GM12878 (cell line): ENCODE results near the gene KCNQ1.

ENCODE experiments used
- CBFB ChIP-seq: IDR thresholded peaks from 2 replicates; pipeline ENCODE4 v1.6.1; 2016; ENCODE audit warnings: antibody characterized with exemption, low read depth
- CHD2 ChIP-seq: IDR thresholded peaks from 2 replicates; pipeline ENCODE4 v1.6.1; 2011; ENCODE audit warnings: low read depth, low read length, improper control_type of control experiment, borderline replicate concordance
- CREB1 ChIP-seq: IDR thresholded peaks from 2 replicates; pipeline ENCODE4 v1.6.1; 2012; ENCODE audit warnings: low read depth, mild to moderate bottlenecking, inconsistent platforms
- E2F4 ChIP-seq: IDR thresholded peaks from 2 replicates; pipeline ENCODE4 v1.6.1; 2012; ENCODE audit warnings: low read depth, low read length, improper control_type of control experiment
- EZH2 ChIP-seq: IDR thresholded peaks from 2 replicates; pipeline ENCODE4 v1.6.1; 2012; ENCODE audit warnings: low read depth, mild to moderate bottlenecking, control low read depth, inconsistent platforms, low read length, borderline replicate concordance; ENCODE audit not compliant: control insufficient read depth
- MAX ChIP-seq: IDR thresholded peaks from 2 replicates; pipeline ENCODE4 v1.6.1; 2012; ENCODE audit warnings: low read depth, low read length, improper control_type of control experiment
- NFIC ChIP-seq: IDR thresholded peaks from 2 replicates; pipeline ENCODE4 v1.6.1; 2012; ENCODE audit warnings: low read depth, mild to moderate bottlenecking, inconsistent platforms, low read length, moderate library complexity
- POLR2A ChIP-seq: IDR thresholded peaks from 2 replicates; pipeline ENCODE4 v1.6.1; 2011; ENCODE audit warnings: low read depth, mild to moderate bottlenecking, low read length
- POLR2AphosphoS2 ChIP-seq: IDR thresholded peaks from 2 replicates; pipeline ENCODE4 v1.6.1; 2011; ENCODE audit warnings: low read depth, mild to moderate bottlenecking, low read length, improper control_type of control experiment, moderate library complexity
- POLR2AphosphoS5 ChIP-seq: IDR thresholded peaks from 2 replicates; pipeline ENCODE4 v1.6.1; 2011; ENCODE audit warnings: mild to moderate bottlenecking, low read length, inconsistent platforms
- REST ChIP-seq: IDR thresholded peaks from 2 replicates; pipeline ENCODE4 v1.6.1; 2012; ENCODE audit warnings: mild to moderate bottlenecking, low read depth, low read length
- ZBED1 ChIP-seq: IDR thresholded peaks from 2 replicates; pipeline ENCODE4 v1.6.1; 2016; ENCODE audit warnings: borderline replicate concordance
- TF ChIP-seq, protein P1 (sequence below), 3 experiments: IDR thresholded peaks in 2 of 3; conservative IDR thresholded peaks in 1 of 3; 2 replicates each; pipeline ENCODE4 v1.5.1; 2011; ENCODE audit warnings: low read depth in 3 of 3, low read length in 3 of 3, mild to moderate bottlenecking in 3 of 3, control low read depth in 2 of 3, moderate library complexity in 2 of 3, inconsistent platforms in 1 of 3, mixed read lengths in 1 of 3; ENCODE audit not compliant: control insufficient read depth in 2 of 3, insufficient read depth in 1 of 3; ENCODE audit errors: extremely low read depth in 1 of 3

DNA sequence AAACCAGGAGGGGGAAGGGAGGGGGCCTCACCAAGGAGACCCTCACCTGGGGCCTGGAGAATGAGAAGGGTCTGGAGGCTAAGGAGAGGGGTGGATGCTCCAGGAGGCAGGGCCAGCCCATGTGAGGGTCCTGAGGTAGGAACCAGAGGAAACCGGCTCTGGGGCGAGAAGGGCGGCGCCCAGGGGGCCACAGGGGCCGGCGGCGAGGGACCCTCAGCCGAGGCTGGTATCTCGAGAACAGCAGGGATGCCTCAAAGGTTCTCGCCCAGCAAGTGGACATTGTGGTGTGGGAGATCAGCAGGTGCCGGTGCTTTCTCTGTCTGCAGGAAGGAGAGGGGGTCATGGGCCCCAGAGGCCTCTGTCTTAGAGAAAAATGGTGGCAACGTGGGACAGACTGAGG is 392.8 kb downstream of the KCNQ1 start:
- TF ChIP-seq, protein P1, sequence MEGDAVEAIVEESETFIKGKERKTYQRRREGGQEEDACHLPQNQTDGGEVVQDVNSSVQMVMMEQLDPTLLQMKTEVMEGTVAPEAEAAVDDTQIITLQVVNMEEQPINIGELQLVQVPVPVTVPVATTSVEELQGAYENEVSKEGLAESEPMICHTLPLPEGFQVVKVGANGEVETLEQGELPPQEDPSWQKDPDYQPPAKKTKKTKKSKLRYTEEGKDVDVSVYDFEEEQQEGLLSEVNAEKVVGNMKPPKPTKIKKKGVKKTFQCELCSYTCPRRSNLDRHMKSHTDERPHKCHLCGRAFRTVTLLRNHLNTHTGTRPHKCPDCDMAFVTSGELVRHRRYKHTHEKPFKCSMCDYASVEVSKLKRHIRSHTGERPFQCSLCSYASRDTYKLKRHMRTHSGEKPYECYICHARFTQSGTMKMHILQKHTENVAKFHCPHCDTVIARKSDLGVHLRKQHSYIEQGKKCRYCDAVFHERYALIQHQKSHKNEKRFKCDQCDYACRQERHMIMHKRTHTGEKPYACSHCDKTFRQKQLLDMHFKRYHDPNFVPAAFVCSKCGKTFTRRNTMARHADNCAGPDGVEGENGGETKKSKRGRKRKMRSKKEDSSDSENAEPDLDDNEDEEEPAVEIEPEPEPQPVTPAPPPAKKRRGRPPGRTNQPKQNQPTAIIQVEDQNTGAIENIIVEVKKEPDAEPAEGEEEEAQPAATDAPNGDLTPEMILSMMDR (IDR thresholded peaks at IDR 0.05 in 2 of 3, conservative IDR thresholded peaks at IDR 0.05 in 1 of 3; ENCODE audit: control insufficient read depth in 2 of 3, extremely low read depth in 1 of 3, insufficient read depth in 1 of 3, low read depth in 3 of 3, low read length in 3 of 3), result no peak
- TF ChIP-seq ZBED1 (no peak), NFIC (no peak), E2F4 (no peak), REST (no peak), CREB1 (no peak), POLR2AphosphoS2 (no peak), POLR2A (no peak), MAX (no peak), CBFB (no peak), POLR2AphosphoS5 (no peak), EZH2 (no peak), CHD2 (no peak)
